ENCODE results near the gene NEDD8.
"Not testable (repeated sequence)": the region's sequence is repeated elsewhere in the genome, so short reads cannot be mapped to it uniquely, and the experiment has no call there.

NEDD8 gene

DNA sequence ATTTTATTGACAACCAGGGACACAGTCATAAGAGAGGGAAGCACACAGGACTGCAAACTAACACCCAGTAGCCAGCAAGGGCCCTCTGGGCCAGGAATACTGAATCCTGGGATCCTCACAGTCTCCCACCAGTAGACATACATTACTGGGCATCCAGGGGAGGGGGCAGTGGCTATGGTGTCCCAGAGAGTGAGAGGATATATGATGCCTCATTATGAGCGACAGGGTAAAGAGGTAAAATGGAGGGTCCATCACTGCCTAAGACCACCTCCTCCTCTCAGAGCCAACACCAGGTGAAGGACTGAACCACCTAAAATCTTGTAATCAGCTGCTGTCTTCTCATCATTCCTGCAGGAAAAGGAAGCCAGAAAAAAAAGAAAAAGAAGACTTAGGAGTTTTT lies 15.3 kb downstream of the NEDD8 start:
- not testable (repeated sequence) for H3K27ac ChIP-seq (ENCODE audit: low read length)

DNA sequence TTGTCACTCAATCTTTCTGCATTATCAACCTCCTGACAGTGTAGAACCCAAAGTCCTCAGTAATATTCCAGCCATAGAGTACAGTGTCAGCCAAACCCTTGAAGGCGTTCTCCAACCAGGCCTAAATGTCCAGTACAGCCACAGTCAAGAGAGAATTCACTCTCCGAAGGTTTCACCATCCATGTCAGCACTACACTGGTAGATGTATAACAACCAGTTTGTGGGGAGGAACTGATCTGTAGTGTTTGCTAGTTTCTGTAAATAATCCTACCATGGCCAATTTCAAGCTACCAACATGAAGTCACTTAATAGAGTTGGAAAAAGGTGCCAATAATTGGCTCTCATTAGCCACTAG lies 15.8 kb downstream of the NEDD8 start:
- Histone ChIP-seq H3K9ac (ENCODE audit: low read length in 2 of 2) (peak overlapping the region; percentile 79 to 97), H3K9me3 (ENCODE audit: control insufficient read depth in 2 of 2, low read length in 2 of 2) (no peaks in the 10 kb centered on the region), H3K27me3 (ENCODE audit: control insufficient read depth in 1 of 2, insufficient read depth in 2 of 2, low read length in 2 of 2) (no peaks in the 10 kb centered on the region), H3K27ac (ENCODE audit: low read length) (peak overlapping the region; percentile 91), H3K4me1 (ENCODE audit: control insufficient read depth, insufficient read depth, low read length) (peaks cover 24% of the 10 kb centered on the region), H3K36me3 (ENCODE audit: control insufficient read depth in 2 of 2, insufficient read depth in 2 of 2, low read length in 2 of 2) (peaks cover 6 to 9% of the 10 kb centered on the region in 2 donors), H3K4me3 (ENCODE audit: low read length in 2 of 2) (peak overlapping the region; percentile 80 to 97)

More for the DNA sequence above, 15.3 kb downstream of the NEDD8 start:
- H3K27me3 ChIP-seq (ENCODE audit: control insufficient read depth in 1 of 2, insufficient read depth in 2 of 2, low read length in 2 of 2); H3K36me3 ChIP-seq (ENCODE audit: control insufficient read depth in 2 of 2, insufficient read depth in 2 of 2, low read length in 2 of 2); H3K9me3 ChIP-seq (ENCODE audit: control insufficient read depth in 2 of 2, low read length in 2 of 2); H3K4me3 ChIP-seq (ENCODE audit: low read length in 2 of 2); H3K9ac ChIP-seq (ENCODE audit: low read length in 2 of 2): not testable (repeated sequence)
- peaks cover 24% of the 10 kb centered on the region for H3K4me1 ChIP-seq (ENCODE audit: control insufficient read depth, insufficient read depth, low read length)

DNA sequence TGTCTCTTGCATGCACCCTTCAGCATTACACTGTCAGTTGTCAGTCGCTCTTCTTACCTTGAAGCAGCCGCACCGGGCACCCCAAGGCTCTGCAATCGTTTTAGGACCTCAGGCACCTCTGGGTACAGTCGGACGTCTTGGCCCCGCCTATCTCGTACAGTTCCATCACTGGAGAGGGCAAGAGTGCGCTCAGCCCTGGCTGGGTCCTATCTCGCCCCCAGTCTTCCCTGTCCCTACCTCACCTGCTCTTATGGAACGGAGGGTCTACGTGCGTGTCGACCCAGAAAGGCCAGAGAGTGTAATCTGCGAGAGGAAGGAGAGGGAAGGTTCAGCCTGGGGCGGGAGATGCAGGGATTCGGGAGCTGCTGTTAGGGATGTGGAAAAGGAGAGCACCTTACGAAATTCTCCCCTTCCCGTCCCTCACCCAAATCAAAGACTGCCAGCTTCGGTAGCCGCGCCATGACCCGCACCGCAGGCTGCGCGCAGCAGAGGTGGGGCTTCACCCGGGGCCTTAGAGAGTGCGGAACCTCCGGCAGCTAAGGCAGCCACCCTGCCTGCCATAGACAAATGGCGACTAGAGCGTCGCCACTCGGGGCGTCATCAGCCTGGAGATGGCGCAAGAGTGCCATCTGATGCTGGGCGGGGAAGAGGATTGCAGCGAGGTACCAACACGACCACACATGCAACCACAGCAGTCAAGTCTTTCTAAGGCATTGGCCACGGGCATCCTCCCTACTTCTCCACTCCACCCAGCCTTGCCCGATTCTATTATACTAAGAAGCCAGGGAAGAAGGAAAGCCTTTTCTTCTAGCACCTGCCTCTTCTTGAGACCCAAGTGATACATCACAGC lies 16.4 kb downstream of the NEDD8 start, which contains the start of gene MDP1:
TSS of gene MDP1 (minus strand) at position 572 of the 850 bp plus-strand sequence. CDS start at position 461, 111 bp downstream.
- Histone ChIP-seq H3K9me3 (ENCODE audit: control insufficient read depth in 2 of 2, low read length in 2 of 2) (no peaks in the 10 kb centered on the region), H3K4me1 (ENCODE audit: control insufficient read depth, insufficient read depth, low read length) (peaks cover 24% of the 10 kb centered on the region), H3K27me3 (ENCODE audit: control insufficient read depth in 1 of 2, insufficient read depth in 2 of 2, low read length in 2 of 2) (no peaks in the 10 kb centered on the region), H3K9ac (ENCODE audit: low read length in 2 of 2) (peak within 1 kb of the TSS; percentile 79 to 97), H3K36me3 (ENCODE audit: control insufficient read depth in 2 of 2, insufficient read depth in 2 of 2, low read length in 2 of 2) (peaks cover 9 to 13% of the 10 kb centered on the region in 2 donors), H3K27ac (ENCODE audit: low read length) (peak within 1 kb of the TSS; percentile 91), H3K4me3 (ENCODE audit: low read length in 2 of 2) (peak within 1 kb of the TSS; percentile 80 to 97)

DNA sequence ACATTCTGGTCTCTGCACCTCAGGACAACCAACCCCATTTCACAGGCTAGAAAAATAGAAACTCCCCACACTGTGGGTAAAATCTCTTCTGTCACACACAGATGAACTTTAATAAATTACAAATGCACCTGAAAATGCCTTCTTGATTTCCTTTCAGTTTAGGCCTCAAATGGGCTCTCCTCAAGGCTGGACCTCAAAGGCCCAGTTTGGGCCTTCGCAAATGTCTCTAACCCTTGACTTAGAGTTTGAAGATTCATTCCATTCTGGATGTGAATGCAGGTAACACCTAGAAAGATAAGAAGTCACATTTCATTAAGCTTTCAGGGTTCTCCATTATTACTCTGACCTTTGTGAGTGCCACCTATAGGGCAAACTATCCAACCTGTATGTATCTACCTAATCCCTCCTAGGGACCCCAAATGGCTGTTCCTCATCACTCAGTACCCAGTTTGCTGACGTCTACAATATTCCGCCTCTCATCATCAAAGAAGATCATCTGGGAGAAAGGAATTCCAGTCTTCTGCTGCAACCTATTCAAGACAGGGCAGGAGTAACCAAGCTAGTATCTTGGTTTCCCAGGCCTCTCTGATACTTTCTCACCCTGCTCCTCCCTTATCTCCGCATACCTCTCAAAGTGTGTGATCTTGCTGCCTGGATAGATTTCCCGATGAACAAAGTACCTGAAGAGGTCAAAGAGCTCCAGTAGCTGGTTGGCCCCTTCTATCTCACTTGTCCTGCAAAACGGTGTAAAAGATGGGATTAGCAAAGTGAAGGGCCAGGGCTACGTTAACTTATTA lies 18.1 kb downstream of the NEDD8 start:
- Histone ChIP-seq H3K9me3 (ENCODE audit: control insufficient read depth in 2 of 2, low read length in 2 of 2) (no peaks in the 10 kb centered on the region), H3K27ac (ENCODE audit: low read length) (peak overlapping the region; percentile 94), H3K4me1 (ENCODE audit: control insufficient read depth, insufficient read depth, low read length) (peaks cover 24% of the 10 kb centered on the region), H3K4me3 (ENCODE audit: low read length in 2 of 2) (peak overlapping the region; percentile 67 to 93), H3K36me3 (ENCODE audit: control insufficient read depth in 2 of 2, insufficient read depth in 2 of 2, low read length in 2 of 2) (peaks cover 23 to 28% of the 10 kb centered on the region in 2 donors), H3K9ac (ENCODE audit: low read length in 2 of 2) (peak overlapping the region; percentile 84 to 86), H3K27me3 (ENCODE audit: control insufficient read depth in 1 of 2, insufficient read depth in 2 of 2, low read length in 2 of 2) (no peaks in the 10 kb centered on the region)

DNA sequence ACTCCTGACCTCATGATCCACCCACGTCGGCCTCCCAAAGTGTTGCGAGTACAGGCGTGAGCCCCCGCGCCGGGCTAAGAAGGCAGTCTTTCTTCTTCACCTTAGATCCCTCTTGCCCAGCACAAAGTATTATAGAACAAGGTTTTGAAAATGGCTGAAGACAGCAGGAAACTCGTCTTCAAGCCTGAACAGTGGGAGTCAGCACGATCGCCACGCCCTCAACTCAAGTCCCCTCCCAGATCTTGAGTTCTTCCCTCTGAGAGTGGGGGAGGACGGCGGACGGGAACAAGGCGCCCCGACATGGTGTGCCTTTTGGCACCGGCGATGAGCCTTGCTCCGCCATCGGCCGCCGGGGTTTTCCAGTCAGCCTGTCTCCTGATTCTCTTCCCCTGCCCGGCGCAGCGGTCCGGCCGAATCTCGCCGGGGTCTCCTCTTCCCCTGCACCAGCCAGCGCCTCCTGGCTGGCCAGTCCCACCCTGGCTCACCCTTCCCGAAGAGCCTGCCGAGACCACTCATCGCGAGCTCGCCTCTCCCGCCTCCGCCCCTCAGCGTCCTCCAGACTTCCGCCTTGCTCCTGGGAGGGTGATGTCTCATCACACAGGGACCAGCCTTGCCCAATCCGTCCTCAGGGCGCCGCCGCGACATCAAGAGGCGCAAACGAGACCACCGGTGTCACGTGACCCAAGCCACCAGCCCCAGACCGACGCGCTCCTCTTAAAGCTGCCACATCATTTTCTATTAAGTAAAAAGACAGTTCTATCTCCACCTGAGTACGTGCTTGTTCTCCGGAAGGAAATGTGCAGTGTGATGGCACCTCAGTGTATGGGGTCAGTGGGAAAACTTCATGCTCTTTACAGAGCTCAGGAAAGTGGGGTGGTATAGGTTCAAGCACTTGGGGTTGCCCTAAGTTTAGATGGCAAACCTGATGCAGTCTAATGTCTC lies 19.0 kb downstream of the NEDD8 start, which contains the start of gene CHMP4A:
TSS of gene CHMP4A (minus strand) at position 565 of the 942 bp plus-strand sequence. CDS start at position 516, 49 bp downstream.
- H3K4me3 ChIP-seq (ENCODE audit: low read length in 2 of 2) = peak within 1 kb of the TSS; percentile 67 to 93
- peak within 1 kb of the TSS; percentile 84 to 86 for H3K9ac ChIP-seq (ENCODE audit: low read length in 2 of 2)
- peaks cover 21 to 30% of the 10 kb centered on the region in 2 donors for H3K36me3 ChIP-seq (ENCODE audit: control insufficient read depth in 2 of 2, insufficient read depth in 2 of 2, low read length in 2 of 2)
- peaks cover 24% of the 10 kb centered on the region for H3K4me1 ChIP-seq (ENCODE audit: control insufficient read depth, insufficient read depth, low read length)
- no peaks in the 10 kb centered on the region for H3K9me3 ChIP-seq (ENCODE audit: control insufficient read depth in 2 of 2, low read length in 2 of 2)
- H3K27me3 ChIP-seq (ENCODE audit: control insufficient read depth in 1 of 2, insufficient read depth in 2 of 2, low read length in 2 of 2) = no peaks in the 10 kb centered on the region
- H3K27ac ChIP-seq (ENCODE audit: low read length) = peak within 1 kb of the TSS; percentile 94

DNA sequence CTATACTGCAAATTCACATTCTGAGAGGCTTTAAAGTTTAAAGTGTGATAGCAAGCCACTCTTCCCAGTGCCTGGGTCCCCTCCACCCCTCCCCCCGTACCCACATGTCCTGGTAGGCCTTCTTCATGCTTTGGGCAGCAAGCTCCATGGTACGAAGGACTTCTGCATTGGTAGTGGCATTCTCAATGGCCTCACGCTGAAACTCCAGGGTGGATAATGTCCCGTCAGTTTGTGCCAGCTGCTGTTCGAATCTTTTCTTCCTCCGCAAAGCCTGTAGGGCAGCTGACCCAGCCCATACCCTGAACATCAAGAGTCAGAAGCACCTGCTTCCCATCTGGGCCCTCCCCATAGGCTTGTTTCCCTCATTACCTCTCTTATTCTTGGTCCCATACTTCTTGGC lies 20.9 kb downstream of the NEDD8 start:
- Histone ChIP-seq H3K36me3 (ENCODE audit: control insufficient read depth in 2 of 2, insufficient read depth in 2 of 2, low read length in 2 of 2) (peaks cover 29 to 42% of the 10 kb centered on the region in 2 donors), H3K27me3 (ENCODE audit: control insufficient read depth in 1 of 2, insufficient read depth in 2 of 2, low read length in 2 of 2) (no peaks in the 10 kb centered on the region), H3K27ac (ENCODE audit: low read length) (no peak overlapping the region), H3K4me1 (ENCODE audit: control insufficient read depth, insufficient read depth, low read length) (peaks cover 24% of the 10 kb centered on the region), H3K4me3 (ENCODE audit: low read length in 2 of 2) (no peak overlapping the region), H3K9ac (ENCODE audit: low read length in 2 of 2) (no peak overlapping the region), H3K9me3 (ENCODE audit: control insufficient read depth in 2 of 2, low read length in 2 of 2) (no peaks in the 10 kb centered on the region)

DNA sequence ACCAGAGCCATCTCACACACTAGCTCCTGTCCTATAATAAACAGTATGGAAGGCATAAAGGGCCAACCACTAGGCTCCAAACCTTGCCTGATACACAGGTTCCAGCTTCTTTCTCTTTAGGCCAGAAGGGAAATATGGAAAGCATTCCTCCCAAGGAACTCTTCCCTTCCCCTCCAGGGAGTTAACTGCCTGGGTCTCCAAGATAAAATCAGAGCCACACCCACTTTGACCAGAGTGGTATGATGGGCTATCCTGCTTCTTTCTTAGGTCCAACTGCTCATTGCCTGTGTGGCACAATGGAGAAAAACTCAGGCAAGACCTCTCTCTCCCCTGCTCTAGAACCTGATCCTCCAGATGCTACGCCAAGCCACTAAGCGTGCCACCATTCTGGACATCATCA lies 24.5 kb downstream of the NEDD8 start:
- Histone ChIP-seq H3K9ac (ENCODE audit: low read length in 2 of 2) (no peak overlapping the region), H3K9me3 (ENCODE audit: control insufficient read depth in 2 of 2, low read length in 2 of 2) (no peaks in the 10 kb centered on the region), H3K4me3 (ENCODE audit: low read length in 2 of 2) (no peak overlapping the region), H3K36me3 (ENCODE audit: control insufficient read depth in 2 of 2, insufficient read depth in 2 of 2, low read length in 2 of 2) (peaks cover 35 to 50% of the 10 kb centered on the region in 2 donors), H3K27me3 (ENCODE audit: control insufficient read depth in 1 of 2, insufficient read depth in 2 of 2, low read length in 2 of 2) (no peaks in the 10 kb centered on the region), H3K27ac (ENCODE audit: low read length) (no peak overlapping the region), H3K4me1 (ENCODE audit: control insufficient read depth, insufficient read depth, low read length) (no peaks in the 10 kb centered on the region)

DNA sequence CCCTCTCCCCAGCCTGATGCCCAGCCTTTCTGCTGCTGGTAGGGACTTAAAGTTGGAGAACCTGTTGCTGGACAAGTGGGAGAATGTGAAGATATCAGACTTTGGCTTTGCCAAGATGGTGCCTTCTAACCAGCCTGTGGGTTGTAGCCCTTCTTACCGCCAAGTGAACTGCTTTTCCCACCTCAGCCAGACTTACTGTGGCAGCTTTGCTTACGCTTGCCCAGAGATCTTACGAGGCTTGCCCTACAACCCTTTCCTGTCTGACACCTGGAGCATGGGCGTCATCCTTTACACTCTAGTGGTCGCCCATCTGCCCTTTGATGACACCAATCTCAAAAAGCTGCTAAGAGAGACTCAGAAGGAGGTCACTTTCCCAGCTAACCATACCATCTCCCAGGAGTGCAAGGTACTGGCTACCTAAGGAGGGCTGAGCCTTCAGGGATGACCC lies 25.0 kb downstream of the NEDD8 start:
- Histone ChIP-seq H3K27ac (ENCODE audit: low read length) (no peak overlapping the region), H3K9ac (ENCODE audit: low read length in 2 of 2) (no peak overlapping the region), H3K36me3 (ENCODE audit: control insufficient read depth in 2 of 2, insufficient read depth in 2 of 2, low read length in 2 of 2) (peaks cover 35 to 50% of the 10 kb centered on the region in 2 donors), H3K4me1 (ENCODE audit: control insufficient read depth, insufficient read depth, low read length) (no peaks in the 10 kb centered on the region), H3K27me3 (ENCODE audit: control insufficient read depth in 1 of 2, insufficient read depth in 2 of 2, low read length in 2 of 2) (no peaks in the 10 kb centered on the region), H3K9me3 (ENCODE audit: control insufficient read depth in 2 of 2, low read length in 2 of 2) (no peaks in the 10 kb centered on the region), H3K4me3 (ENCODE audit: low read length in 2 of 2) (no peak overlapping the region)

DNA sequence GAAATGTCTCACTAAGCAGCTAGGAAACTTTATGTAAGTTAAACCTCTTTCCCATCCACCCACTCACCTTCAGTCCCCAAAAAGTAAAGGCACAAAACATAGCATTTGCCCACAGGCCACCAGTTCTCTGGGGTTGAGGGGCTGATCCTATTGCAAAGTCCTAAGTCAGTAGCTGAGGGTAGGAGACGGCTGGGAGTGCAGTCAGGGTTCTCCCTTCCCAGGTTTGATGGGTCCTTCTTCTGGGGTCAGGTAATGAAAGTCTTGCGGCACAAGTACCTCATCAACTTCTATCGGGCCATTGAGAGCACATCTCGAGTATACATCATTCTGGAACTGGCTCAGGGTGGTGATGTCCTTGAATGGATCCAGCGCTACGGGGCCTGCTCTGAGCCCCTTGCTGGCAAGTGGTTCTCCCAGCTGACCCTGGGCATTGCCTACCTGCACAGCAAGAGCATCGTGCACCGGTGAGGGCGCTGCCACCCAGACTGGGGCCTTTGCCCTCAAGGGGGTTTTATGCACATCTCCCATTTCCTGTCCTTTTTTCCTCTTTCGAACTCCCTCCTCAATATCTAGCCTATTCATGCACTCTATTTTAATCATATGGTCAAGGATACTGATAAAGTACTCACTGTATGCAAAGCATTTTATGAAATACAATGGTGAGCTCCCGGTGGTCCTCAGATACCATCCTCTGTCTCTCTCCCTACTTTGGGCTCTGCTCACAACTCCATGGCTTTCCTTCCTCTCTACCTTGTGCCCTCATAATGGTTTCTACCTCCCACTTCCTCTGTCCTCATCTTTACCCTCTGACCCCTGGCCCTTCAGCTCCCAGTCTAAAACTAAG lies 25.7 kb downstream of the NEDD8 start:
- Histone ChIP-seq H3K9me3 (ENCODE audit: control insufficient read depth in 2 of 2, low read length in 2 of 2) (no peaks in the 10 kb centered on the region), H3K9ac (ENCODE audit: low read length in 2 of 2) (no peak overlapping the region), H3K27me3 (ENCODE audit: control insufficient read depth in 1 of 2, insufficient read depth in 2 of 2, low read length in 2 of 2) (no peaks in the 10 kb centered on the region), H3K4me1 (ENCODE audit: control insufficient read depth, insufficient read depth, low read length) (no peaks in the 10 kb centered on the region), H3K4me3 (ENCODE audit: low read length in 2 of 2) (no peak overlapping the region), H3K36me3 (ENCODE audit: control insufficient read depth in 2 of 2, insufficient read depth in 2 of 2, low read length in 2 of 2) (peaks cover 35 to 52% of the 10 kb centered on the region in 2 donors), H3K27ac (ENCODE audit: low read length) (no peak overlapping the region)
